ENCODE data around the gene PCYT2.
A peak's percentile ranks its signal among the peaks of the same experiment; 100 is the strongest.

Gene PCYT2

DNA sequence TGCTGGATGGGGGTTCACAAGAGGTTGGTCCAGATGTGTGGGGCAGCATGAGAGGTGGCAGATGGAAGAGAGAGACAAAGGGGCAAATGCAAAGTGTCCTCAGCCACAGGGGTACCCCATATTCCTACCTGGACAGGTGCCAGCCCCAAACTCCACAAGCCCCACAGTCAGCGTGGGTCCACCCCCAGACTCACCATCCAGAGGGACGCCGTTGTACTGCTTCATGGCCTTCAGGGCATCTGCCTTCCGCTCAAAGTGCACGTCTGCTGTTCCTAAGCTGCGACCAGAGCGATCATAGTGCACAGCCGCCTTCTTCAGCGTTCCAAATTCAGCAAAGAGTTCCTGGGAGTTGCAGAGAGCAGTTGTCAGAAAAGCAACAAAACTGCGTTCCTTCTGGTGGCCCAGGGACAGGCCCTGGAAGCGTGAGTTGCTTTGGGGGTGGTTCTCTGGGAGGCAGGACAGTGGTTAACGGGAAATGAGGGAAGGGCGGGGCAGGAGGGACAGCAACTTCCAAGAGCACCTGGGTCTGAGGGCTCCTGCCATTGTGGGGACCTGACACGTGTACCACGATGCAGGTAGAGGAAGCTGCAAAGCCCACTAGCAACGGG lies 22.1 kb downstream of the PCYT2 start:
- DNase-seq (ENCODE audit: low read depth, low spot score) = no peak
- 0 out of 2 replicates have a peak overlapping the region, but pooled peaks have one; percentile 91 for H3K4me3 ChIP-seq (ENCODE audit: low read length)

DNA sequence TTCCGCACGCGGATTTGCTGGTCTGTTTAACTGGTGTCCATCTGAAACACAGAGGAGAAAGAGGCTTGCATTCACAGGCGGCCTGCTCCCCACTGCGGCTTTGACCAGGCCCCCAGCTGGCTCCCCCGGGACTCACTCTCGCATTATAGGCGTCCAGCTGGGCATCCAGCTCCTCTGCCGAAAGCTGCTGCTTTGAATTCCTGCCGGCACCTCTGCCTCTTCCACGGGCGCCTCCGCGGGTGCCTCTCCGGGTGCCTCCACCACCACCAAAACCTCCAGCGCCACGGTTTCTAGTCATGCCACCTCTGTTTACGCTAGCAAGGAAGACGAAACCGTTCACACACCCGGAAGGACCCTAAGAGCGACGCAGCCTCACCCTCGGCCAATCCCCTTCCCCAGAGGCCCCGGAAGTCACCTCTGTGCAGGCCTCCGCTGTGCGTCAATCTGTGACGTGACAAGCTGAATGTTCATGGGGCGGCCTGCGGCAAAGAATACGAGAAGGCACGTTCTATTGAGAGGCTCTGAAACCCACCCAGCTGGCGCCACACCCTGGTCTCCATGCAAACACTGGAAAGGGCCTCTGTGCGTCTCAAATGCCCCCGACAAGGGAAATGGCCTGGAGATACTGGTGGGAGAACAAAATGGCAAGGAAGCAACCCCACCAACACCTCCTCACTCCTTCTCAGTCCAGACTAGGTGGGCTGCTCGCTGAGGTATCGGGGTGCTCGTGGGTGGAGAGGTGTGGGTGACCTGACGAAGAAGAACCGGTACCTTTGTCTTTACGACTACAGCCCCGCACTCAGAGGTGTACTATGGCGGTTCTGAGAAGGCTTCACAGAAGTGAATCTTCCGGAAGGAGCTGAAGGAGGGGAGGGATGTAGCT lies 22.9 kb downstream of the PCYT2 start:
- no peak for DNase-seq (ENCODE audit: low read depth, low spot score)

GRCh38 chr17:81885869-81886548 lies 25.2 kb downstream of the PCYT2 start:
- DNase-seq (ENCODE audit: low read depth, low spot score) = no peak
- H3K4me3 ChIP-seq (ENCODE audit: low read length) = no peak overlapping the region

More for the DNA sequence above, 22.9 kb downstream of the PCYT2 start:
- no peak overlapping the region for H3K4me3 ChIP-seq (ENCODE audit: low read length)

DNA sequence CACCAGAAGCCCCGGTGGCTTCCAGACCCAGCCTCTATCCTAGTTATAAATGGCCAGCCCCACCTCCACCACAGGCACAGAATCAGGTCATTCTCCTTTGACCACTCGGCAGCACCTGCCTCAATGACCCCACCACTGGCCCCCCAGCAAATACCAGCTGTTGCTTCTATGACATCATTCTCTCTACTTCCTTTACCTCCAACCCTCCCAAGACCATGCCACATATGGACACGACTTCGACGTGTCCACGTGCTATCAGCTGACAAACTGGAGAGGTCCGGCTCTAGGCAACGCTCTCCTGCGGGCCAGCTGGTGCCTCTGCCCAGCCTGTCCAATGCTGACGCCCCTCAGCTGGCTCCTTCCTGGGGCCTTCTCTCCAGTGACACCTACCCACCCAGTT lies 25.7 kb downstream of the PCYT2 start:
- DNase-seq (ENCODE audit: low read depth, low spot score) = no peak
- no peak overlapping the region for H3K4me3 ChIP-seq (ENCODE audit: low read length)

- DNase-seq (ENCODE audit: low read depth, low spot score) = no peak
- H3K4me3 ChIP-seq (ENCODE audit: low read length) = no peak overlapping the region
Observed at GRCh38 chr17:81884968-81885367, 26.2 kb downstream of the PCYT2 start.

- DNase-seq (ENCODE audit: low read depth, low spot score) = no peak
- H3K4me3 ChIP-seq (ENCODE audit: low read length) = no peak overlapping the region
Observed at GRCh38 chr17:81884520-81884919, 26.7 kb downstream of the PCYT2 start.

- no peak for DNase-seq (ENCODE audit: low read depth, low spot score)
- no peak overlapping the region for H3K4me3 ChIP-seq (ENCODE audit: low read length)
Observed at GRCh38 chr17:81879121-81879520, 32.1 kb downstream of the PCYT2 start.

DNA sequence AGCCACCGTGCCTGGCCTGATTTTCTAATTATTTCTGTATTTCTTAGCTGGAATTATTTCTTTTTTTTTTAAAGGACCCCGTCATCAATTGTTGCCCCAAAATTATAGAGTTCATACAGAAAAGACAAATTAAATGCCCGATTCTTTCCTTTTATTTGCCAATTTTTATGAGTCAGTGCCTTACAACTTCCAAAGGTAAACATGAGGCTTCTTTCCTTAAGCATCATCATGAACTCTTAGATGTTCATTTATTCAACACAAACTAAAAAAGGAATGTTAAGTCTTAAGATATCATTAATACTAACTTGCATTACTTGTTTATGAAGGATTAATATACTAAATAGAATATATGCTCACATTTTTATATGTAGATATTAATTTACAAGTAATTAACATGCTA lies 32.9 kb downstream of the PCYT2 start:
- no peak overlapping the region for H3K4me3 ChIP-seq (ENCODE audit: low read length)

GRCh38 chr17:81877569-81877968 lies 33.6 kb downstream of the PCYT2 start:
- DNase-seq (ENCODE audit: low read depth, low spot score) = no peak
- no peak overlapping the region for H3K4me3 ChIP-seq (ENCODE audit: low read length)

More for the DNA sequence above, 32.9 kb downstream of the PCYT2 start:
- DNase-seq (ENCODE audit: low read depth, low spot score) = no peak

DNA sequence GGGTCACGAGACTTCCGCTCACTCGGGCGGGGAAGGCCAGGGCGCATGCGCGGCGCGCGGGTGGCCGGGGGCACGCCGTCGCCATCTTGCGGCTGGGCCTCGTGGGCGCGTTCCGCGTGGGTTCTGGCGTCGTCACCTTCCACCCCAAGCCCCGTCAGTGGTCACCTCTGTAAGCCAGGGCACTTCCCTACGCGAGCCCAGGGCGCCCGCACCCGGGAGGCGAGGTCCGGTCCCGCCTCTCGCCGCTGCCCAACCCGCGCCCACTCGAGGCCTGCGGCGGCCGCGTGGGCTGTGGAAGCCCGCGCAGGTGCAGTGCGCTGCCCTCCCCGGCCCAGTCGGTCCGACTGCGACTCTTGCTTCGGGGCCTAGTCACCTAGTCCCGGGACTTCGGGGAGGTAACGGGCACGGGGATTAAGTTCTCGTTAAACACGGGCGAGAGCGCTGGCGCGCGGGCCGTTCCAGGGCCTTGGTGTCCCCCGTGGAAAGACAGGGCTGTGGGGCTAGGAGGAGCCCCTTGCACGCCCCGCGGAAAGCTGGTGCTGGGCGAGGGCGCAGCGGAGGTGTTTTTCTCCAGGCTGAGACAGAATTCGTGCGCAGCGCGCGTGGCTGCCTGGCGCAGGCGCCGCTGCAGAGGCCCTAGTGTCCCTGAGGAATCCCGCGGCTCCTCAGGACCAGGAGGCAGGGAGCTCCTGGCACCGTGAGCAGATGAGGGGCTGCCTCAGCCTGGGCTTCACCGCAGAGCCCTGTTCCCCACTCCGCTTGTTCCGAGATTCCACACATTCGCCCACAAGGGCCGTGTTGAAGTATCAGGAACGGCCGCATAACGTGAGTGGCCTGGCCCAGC lies 39.6 kb downstream of the PCYT2 start:
- peak; percentile 80 for DNase-seq (ENCODE audit: low read depth, low spot score)
- peak overlapping the region; percentile 89 for H3K4me3 ChIP-seq (ENCODE audit: low read length)

GRCh38 chr17:81870981-81871386 lies 40.2 kb downstream of the PCYT2 start, which contains the start of gene ARHGDIA:
TSS of gene ARHGDIA (minus strand) at chr17:81871337. CDS start at chr17:81869930, 1,407 bp downstream.
- H3K4me3 ChIP-seq (ENCODE audit: low read length) = peak within 1 kb of the TSS; percentile 89
- no peak for DNase-seq (ENCODE audit: low read depth, low spot score)

GRCh38 chr17:81870131-81870980 lies 40.8 kb downstream of the PCYT2 start:
- peak overlapping the region; percentile 89 for H3K4me3 ChIP-seq (ENCODE audit: low read length)
- DNase-seq (ENCODE audit: low read depth, low spot score) = no peak

GRCh38 chr17:81869221-81870130 lies 41.7 kb downstream of the PCYT2 start:
- no peak for DNase-seq (ENCODE audit: low read depth, low spot score)
- H3K4me3 ChIP-seq (ENCODE audit: low read length) = peak overlapping the region; percentile 89

DNA sequence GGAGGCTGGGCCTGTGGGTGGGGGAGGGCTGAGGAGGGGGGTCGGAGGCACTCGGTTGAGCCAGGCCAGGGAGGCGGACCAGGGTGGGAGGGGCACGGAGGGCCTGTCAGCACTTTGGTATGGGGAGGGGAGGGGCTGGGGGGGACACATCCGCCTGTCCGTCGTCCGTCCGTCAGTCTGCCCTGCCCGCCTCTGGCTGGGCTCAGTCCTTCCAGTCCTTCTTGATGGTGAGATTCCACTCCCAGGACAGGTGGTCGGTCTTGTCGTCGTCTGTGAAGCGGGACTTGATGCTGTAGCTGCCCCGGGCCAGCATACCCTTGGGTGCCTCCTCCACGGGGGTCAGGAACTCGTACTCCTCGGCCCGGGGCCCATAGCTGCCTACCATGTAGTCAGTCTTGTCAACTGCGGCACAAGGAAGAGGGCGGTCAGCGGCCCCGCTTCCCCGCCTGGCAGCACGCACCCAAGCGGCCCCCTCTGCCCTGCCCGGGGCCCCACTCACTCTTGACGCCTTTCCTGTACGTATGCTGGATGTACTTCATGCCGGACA lies 42.5 kb downstream of the PCYT2 start:
- no peak for DNase-seq (ENCODE audit: low read depth, low spot score)
- no peak overlapping the region for H3K4me3 ChIP-seq (ENCODE audit: low read length)

DNA sequence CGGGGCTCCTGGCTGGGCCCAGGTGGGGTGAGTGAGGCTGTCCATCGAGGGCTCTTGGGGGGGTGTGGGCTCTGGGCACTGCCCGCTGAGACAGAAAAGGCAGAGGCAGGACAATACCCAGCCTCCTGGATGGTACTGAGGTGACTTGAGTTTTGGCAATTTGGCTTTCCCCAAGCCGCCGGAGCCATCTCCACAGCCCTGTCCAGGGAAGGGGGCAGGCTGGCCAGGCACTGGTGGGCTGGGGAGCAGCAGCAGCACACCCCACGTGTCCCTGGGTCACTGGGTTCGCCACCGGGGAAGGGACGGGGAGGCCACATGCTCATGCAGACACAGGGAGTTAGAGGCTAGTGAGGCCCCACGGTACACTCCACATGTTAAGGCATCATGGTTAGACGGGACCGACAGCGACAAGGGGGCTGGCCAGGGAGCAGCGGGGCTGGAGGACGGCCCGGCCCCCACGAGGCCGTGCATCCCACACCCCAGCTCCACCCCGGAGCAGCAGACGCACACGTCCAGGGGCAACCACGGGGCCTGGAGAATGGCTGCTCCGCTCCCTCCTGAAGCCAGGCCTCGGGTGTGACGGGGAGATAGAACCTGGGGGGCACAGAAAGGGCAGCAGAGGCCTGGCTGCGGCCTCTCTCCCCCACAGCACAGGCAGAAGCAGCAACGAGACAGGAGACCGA lies 43.1 kb downstream of the PCYT2 start:
- no peak for DNase-seq (ENCODE audit: low read depth, low spot score)
- H3K4me3 ChIP-seq (ENCODE audit: low read length) = no peak overlapping the region

Data from Jurkat, Clone E6-1 (cell line).